ENCODE measurements around the gene BMPER. TPM values are rescaled to one million over a fixed set of nuclear protein-coding genes. Genes with fewer than 3 reads are reported as not detected.

The BMPER gene
- polyA plus RNA-seq, 1 of the 3 experiments (the other 2 are of a cell fraction) = 20.0 TPM

DNA sequence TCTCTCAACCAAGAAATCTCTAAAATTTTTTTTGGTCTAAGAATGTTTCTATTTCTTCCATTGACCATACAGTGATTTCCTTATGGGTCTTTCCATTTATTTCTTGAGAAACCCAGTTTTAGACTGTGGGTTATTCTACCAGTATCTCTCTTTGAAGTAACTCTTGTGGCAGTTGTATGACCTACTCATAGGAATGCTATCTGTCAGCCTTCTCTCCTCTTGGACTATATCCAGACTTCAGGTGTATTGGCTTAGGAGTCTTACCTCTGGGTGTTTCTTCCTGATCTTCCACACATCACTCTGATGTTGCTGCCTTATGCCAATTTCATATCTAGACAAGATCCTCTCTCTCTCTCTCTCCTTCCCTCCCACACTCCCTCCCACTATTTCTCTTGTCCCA is 178.1 kb downstream of the BMPER start:
- Histone ChIP-seq H3K4me3 (ENCODE audit: low read depth in 2 of 2, low read length in 1 of 2) (no peak overlapping the region), H3K27ac (ENCODE audit: low read depth in 2 of 2, low read length in 1 of 2) (no peak overlapping the region), H3K9ac (no peak overlapping the region), H4K20me1 (ENCODE audit: insufficient read depth) (no peaks in the 10 kb centered on the region), H3K4me1 (ENCODE audit: control insufficient read depth in 1 of 2, insufficient read depth in 2 of 2, low read depth in 1 of 2, low read length in 1 of 2) (peaks cover 0 to 31% of the 10 kb centered on the region in 2 experiments; a peak in 2 of 4 replicates), H3K36me3 (replicated peaks in 1 of 2; ENCODE audit: control insufficient read depth in 1 of 2, insufficient read depth in 2 of 2, low read length in 1 of 2) (no peaks in the 10 kb centered on the region), H3K79me2 (ENCODE audit: insufficient read depth) (no peaks in the 10 kb centered on the region), H3K4me2 (no peak overlapping the region), H3K9me3 (no peaks in the 10 kb centered on the region), H2AFZ (ENCODE audit: low read depth) (no peak overlapping the region), H3F3A (replicated peaks; ENCODE audit: insufficient read depth) (peaks cover 28% of the 10 kb centered on the region), H3K27me3 (ENCODE audit: insufficient read depth) (no peaks in the 10 kb centered on the region), H3K9me2 (no peaks in the 10 kb centered on the region)
- ChIA-PET POLR2A (no interaction called here), CTCF (no interaction called here)
- TF ChIP-seq CHD2 (IDR thresholded peaks at IDR 0.05; ENCODE audit: low read length, partially characterized antibody) (no peak), RXRA (IDR thresholded peaks at IDR 0.05; ENCODE audit: borderline replicate concordance, low read depth) (no peak), NFIC (IDR thresholded peaks at IDR 0.05; ENCODE audit: borderline replicate concordance) (no peak), FOXM1 (IDR thresholded peaks at IDR 0.05; ENCODE audit: low read depth) (no peak), ELF1 (IDR thresholded peaks at IDR 0.05) (no peak), TCF12 (IDR thresholded peaks at IDR 0.05) (no peak), RAD21 (IDR thresholded peaks at IDR 0.05; ENCODE audit: low read length) (no peak), RCOR1 (IDR thresholded peaks at IDR 0.05; ENCODE audit: low read length) (no peak), TEAD4 (IDR thresholded peaks at IDR 0.05; ENCODE audit: borderline replicate concordance, insufficient read depth) (no peak), EP300 (IDR thresholded peaks at IDR 0.05; ENCODE audit: borderline replicate concordance in 1 of 2, low read depth in 1 of 2, low read length in 1 of 2) (no peak), POLR2AphosphoS5 (IDR thresholded peaks at IDR 0.05; ENCODE audit: low read depth, low read length) (no peak), TAF1 (IDR thresholded peaks at IDR 0.05; ENCODE audit: borderline replicate concordance, low read depth, low read length) (no peak), MEF2A (IDR thresholded peaks at IDR 0.05; ENCODE audit: borderline replicate concordance, low read depth) (no peak), PBX3 (IDR thresholded peaks at IDR 0.05) (no peak), GABPA (IDR thresholded peaks at IDR 0.05; ENCODE audit: low read depth) (no peak)
- TF ChIP-seq, protein P1, sequence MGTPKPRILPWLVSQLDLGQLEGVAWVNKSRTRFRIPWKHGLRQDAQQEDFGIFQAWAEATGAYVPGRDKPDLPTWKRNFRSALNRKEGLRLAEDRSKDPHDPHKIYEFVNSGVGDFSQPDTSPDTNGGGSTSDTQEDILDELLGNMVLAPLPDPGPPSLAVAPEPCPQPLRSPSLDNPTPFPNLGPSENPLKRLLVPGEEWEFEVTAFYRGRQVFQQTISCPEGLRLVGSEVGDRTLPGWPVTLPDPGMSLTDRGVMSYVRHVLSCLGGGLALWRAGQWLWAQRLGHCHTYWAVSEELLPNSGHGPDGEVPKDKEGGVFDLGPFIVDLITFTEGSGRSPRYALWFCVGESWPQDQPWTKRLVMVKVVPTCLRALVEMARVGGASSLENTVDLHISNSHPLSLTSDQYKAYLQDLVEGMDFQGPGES (IDR thresholded peaks at IDR 0.05; ENCODE audit: low read depth, low read length) = no peak
- TF ChIP-seq, protein P2, sequence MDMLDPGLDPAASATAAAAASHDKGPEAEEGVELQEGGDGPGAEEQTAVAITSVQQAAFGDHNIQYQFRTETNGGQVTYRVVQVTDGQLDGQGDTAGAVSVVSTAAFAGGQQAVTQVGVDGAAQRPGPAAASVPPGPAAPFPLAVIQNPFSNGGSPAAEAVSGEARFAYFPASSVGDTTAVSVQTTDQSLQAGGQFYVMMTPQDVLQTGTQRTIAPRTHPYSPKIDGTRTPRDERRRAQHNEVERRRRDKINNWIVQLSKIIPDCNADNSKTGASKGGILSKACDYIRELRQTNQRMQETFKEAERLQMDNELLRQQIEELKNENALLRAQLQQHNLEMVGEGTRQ (IDR thresholded peaks at IDR 0.05; ENCODE audit: borderline replicate concordance, low read depth, low read length) = no peak
- TF ChIP-seq, protein P3, sequence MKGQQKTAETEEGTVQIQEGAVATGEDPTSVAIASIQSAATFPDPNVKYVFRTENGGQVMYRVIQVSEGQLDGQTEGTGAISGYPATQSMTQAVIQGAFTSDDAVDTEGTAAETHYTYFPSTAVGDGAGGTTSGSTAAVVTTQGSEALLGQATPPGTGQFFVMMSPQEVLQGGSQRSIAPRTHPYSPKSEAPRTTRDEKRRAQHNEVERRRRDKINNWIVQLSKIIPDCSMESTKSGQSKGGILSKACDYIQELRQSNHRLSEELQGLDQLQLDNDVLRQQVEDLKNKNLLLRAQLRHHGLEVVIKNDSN (IDR thresholded peaks at IDR 0.05; ENCODE audit: borderline replicate concordance, low read depth) = no peak
- TF ChIP-seq, protein P4, sequence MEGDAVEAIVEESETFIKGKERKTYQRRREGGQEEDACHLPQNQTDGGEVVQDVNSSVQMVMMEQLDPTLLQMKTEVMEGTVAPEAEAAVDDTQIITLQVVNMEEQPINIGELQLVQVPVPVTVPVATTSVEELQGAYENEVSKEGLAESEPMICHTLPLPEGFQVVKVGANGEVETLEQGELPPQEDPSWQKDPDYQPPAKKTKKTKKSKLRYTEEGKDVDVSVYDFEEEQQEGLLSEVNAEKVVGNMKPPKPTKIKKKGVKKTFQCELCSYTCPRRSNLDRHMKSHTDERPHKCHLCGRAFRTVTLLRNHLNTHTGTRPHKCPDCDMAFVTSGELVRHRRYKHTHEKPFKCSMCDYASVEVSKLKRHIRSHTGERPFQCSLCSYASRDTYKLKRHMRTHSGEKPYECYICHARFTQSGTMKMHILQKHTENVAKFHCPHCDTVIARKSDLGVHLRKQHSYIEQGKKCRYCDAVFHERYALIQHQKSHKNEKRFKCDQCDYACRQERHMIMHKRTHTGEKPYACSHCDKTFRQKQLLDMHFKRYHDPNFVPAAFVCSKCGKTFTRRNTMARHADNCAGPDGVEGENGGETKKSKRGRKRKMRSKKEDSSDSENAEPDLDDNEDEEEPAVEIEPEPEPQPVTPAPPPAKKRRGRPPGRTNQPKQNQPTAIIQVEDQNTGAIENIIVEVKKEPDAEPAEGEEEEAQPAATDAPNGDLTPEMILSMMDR (IDR thresholded peaks at IDR 0.05) = no peak
- TF ChIP-seq, protein P5, sequence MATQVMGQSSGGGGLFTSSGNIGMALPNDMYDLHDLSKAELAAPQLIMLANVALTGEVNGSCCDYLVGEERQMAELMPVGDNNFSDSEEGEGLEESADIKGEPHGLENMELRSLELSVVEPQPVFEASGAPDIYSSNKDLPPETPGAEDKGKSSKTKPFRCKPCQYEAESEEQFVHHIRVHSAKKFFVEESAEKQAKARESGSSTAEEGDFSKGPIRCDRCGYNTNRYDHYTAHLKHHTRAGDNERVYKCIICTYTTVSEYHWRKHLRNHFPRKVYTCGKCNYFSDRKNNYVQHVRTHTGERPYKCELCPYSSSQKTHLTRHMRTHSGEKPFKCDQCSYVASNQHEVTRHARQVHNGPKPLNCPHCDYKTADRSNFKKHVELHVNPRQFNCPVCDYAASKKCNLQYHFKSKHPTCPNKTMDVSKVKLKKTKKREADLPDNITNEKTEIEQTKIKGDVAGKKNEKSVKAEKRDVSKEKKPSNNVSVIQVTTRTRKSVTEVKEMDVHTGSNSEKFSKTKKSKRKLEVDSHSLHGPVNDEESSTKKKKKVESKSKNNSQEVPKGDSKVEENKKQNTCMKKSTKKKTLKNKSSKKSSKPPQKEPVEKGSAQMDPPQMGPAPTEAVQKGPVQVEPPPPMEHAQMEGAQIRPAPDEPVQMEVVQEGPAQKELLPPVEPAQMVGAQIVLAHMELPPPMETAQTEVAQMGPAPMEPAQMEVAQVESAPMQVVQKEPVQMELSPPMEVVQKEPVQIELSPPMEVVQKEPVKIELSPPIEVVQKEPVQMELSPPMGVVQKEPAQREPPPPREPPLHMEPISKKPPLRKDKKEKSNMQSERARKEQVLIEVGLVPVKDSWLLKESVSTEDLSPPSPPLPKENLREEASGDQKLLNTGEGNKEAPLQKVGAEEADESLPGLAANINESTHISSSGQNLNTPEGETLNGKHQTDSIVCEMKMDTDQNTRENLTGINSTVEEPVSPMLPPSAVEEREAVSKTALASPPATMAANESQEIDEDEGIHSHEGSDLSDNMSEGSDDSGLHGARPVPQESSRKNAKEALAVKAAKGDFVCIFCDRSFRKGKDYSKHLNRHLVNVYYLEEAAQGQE (IDR thresholded peaks at IDR 0.05; ENCODE audit: low read depth, low read length) = no peak
- no peak for DNase-seq
